WI38 (cell line): ENCODE data around the gene NEO1.
"Not testable (repeated sequence)": the region's sequence is repeated elsewhere in the genome, so short reads cannot be mapped to it uniquely, and the experiment has no call there.

Experiments
- H3K4me3 ChIP-seq: 2 replicates; pipeline ENCODE4 v1.5.1; 2011; ENCODE audit warnings: low read depth, mild to moderate bottlenecking, control low read depth, low read length
- CTCF ChIP-seq: IDR thresholded peaks from 2 replicates; pipeline ENCODE4 v1.5.1; 2012; ENCODE audit warnings: low read depth, mild to moderate bottlenecking, control low read depth, low read length

The NEO1 gene

GRCh38 chr15:73286311-73286710 lies 234.0 kb downstream of the NEO1 start:
- no peak for TF ChIP-seq CTCF
- no peak overlapping the region for H3K4me3 ChIP-seq

DNA sequence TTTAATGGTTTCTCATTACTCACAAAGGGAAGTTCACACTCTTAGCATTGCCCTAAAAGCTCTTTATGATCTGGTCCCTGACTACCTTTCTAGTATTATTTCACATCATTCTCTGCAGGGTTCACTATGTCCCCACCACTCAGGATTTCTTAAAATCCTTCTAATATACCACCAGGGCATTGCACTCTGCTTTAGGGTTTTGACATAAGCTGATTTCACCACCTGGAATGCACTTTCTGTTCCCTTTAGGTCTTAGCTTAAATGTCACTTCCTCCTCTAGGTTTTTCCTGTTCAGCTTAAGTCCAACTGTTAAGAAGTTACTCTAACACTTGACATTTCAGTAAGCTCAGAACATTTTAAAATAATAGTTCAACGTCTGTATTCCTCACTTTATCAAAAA lies 234.8 kb downstream of the NEO1 start:
- no peak overlapping the region for H3K4me3 ChIP-seq
- no peak for TF ChIP-seq CTCF

DNA sequence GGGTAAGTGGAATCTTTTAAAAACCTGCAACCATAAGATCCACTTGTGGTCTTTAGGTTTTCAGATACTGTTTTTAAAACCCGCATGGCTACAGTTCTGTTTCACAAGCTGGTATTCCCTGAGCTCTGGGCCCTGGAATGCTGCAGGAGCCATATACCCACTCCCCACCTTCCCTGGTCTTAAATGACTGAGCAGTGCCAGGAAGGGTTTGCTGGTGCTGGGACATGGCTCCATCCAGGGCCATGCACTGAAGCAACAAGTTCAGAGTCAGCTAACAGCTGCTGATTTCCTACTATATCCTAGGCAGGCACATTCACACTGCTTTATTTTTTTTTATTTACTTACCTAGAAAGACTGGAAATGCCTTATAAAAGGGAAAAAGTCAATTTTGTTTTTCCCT lies 239.2 kb downstream of the NEO1 start:
- no peak overlapping the region for H3K4me3 ChIP-seq
- TF ChIP-seq CTCF, result no peak

DNA sequence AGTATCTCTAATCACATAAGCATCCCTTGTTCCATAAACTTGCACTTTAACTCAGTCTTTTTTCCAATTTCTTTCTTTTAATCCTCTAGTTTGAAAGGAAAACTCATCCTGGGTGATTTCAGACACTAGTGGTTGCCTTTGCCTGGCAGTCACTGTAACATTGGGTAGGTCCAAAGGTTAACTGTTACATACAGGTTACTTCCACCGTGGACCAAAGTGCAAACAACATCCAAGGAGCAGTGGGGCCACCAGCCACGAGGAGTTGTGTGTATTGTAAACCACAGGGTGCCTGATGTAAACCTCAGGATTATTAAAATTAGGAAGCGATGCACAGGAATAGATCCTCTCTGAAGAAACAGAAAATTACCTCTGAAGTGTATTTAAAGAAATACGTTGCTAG lies 241.5 kb downstream of the NEO1 start:
- no peak overlapping the region for H3K4me3 ChIP-seq

DNA sequence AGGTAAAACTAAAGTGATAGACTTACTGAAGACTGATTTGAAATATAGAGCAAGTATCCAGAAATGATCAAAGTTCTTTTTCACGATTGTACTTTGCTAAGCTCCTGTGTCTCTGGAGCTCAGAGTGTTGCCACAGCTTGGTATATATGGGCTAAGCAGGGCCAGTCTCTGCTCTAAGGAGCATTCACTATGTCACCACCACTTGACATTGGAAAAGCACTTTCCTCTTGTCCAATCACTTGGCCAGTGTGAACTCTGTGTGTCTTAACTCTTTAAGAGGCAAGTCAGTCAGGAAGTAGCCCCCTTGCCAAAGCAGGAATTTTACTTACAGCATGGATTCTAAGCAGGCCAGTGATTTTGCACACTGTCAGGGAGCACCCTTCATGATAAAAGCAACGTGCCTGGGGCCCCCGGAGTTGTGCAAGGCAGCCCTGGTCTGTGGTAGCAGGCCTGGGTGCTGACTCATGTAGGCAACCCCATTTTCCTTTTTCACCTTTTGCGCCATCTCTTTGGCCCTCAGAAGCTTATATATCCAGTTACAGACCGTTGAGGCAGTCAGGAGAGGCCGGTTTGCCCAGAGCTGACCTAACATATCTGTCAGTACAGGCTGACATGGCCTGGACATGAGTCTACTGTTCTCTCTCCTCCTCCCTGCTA lies 243.5 kb downstream of the NEO1 start:
- no peak overlapping the region for H3K4me3 ChIP-seq
- TF ChIP-seq CTCF, result no peak

More for the DNA sequence above, 241.5 kb downstream of the NEO1 start:
- TF ChIP-seq CTCF, result no peak

- TF ChIP-seq CTCF, result no peak
- no peak overlapping the region for H3K4me3 ChIP-seq
Observed at GRCh38 chr15:73296609-73297353, 244.5 kb downstream of the NEO1 start.

DNA sequence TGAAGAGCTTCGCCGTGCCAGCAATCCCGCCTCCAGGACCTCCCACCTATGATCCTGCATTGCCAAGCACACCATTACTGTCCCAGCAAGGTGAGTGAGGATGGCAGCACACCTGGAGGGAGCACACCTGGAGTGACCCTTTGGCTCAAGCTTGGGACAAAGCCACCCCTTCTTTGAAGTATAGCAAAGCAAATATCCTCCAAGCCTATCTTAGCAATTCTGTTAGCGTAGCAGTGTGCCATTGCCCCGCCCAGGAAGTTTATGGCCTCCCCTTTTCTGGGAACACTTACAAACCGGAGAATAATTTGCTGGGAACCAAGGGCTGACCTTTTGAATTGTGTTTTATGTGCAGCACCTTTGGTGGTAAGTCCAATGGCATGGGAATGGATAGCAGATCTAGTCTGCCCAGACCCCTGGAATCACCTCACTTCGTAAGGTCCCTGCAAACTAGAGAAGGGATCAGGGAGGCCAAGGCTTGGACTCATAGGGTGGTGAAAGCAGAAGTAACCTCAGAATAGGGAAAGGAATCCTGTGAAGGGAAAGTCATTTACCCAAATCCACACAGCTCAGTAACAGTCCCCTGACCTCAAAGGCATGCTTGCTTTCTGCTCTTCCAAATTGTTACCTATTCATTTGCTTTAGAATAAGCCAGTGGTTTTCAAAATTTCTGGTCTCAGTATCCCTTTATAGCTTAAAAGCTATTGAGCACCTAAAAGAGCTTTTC lies 246.4 kb downstream of the NEO1 start:
- no peak for TF ChIP-seq CTCF
- H3K4me3 ChIP-seq, result no peak overlapping the region

DNA sequence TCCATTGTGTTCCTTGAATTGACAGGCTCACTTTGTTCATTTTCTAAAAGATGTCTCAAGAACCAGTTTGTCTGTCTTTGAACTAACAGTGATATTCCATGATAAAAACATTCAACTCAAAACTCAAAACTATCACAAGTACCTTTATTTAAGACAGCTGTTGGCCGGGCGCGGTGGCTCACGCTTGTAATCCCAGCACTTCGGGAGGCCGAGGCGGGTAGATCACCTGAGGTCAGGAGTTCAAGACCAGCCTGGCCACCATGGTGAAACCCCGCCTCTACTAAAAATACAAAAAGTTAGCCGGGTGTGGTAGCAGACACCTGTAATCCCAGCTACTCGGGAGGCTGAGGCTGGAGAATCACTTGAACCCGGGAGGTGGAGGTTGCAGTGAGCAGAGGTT lies 248.0 kb downstream of the NEO1 start:
- H3K4me3 ChIP-seq, result not testable (repeated sequence)
